WTC11 (cell line): ENCODE results near the gene RIC1. TPM values are rescaled to one million over a fixed set of nuclear protein-coding genes. Genes with fewer than 3 reads are reported as not detected.

Experiments used
- ATAC-seq: fragments of 200-7000 bp; cut with Tn5 transposase; 2 replicates; pipeline ENCODE4 v1.10.0; 2021; ENCODE audit warnings: mild to moderate bottlenecking, moderate library complexity
- CTCF ChIA-PET: fragments of 300-600 bp; sonication (Branson Sonifier 250); formaldehyde crosslinking; loops from one replicate; lab custom pipeline; 2021; ENCODE audit warnings: antibody characterized with exemption; lab: Charles Lee
- POLR2A ChIA-PET: fragments of 350-600 bp; sonication (Branson Sonifier 250); formaldehyde crosslinking; loops from one replicate; lab custom pipeline; 2021; ENCODE audit warnings: antibody characterized with exemption; lab: Charles Lee
- DNase-seq: peaks from one replicate; pipeline ENCODE4 v3.0.0; 2021; ENCODE audit warnings: low spot score
- H3K27ac Mint-ChIP-seq: 2 replicates; pipeline ENCODE4 v1.8.0; 2021; ENCODE audit warnings: mixed read lengths
- H3K27me3 Mint-ChIP-seq: 2 replicates; pipeline ENCODE4 v1.8.0; 2021; ENCODE audit warnings: low read depth, mild to moderate bottlenecking, moderate library complexity, mixed read lengths
- H3K36me3 Mint-ChIP-seq: 2 replicates; pipeline ENCODE4 v1.8.0; 2021; ENCODE audit warnings: mixed read lengths
- H3K4me1 Mint-ChIP-seq: 2 replicates; pipeline ENCODE4 v1.8.0; 2022; ENCODE audit warnings: mixed read lengths
- H3K4me3 Mint-ChIP-seq: 2 replicates; pipeline ENCODE4 v1.8.0; 2021; ENCODE audit warnings: mild to moderate bottlenecking, moderate library complexity, mixed read lengths
- H3K9me3 Mint-ChIP-seq: 2 replicates; pipeline ENCODE4 v1.8.0; 2021; ENCODE audit warnings: mixed read lengths
- ERG ChIP-seq: fragments of 250-450 bp; sonication (Bioruptor Pico); IDR thresholded peaks from 2 replicates; pipeline ENCODE4 v1.8.0; 2021; ENCODE audit warnings: mild to moderate bottlenecking
- GRHL2 ChIP-seq: fragments of 250-450 bp; sonication (Bioruptor Pico); IDR thresholded peaks from 2 replicates; pipeline ENCODE4 v1.8.0; 2022; ENCODE audit warnings: mild to moderate bottlenecking, moderate library complexity; ENCODE audit not compliant: insufficient replicate concordance, severe bottlenecking
- HMGXB4 ChIP-seq: sonication (generic); formaldehyde crosslinking; IDR thresholded peaks from 2 replicates; pipeline ENCODE4 v1.8.1; 2023; ENCODE audit warnings: mild to moderate bottlenecking, moderate library complexity, missing genetic modification reagents
- MLX ChIP-seq: sonication (generic); formaldehyde crosslinking; IDR thresholded peaks from 2 replicates; pipeline ENCODE4 v1.8.1; 2023; ENCODE audit warnings: mild to moderate bottlenecking, missing genetic modification reagents, moderate library complexity
- NR1H2 ChIP-seq: sonication (generic); formaldehyde crosslinking; IDR thresholded peaks from 2 replicates; pipeline ENCODE4 v1.9.0; 2021; ENCODE audit warnings: mild to moderate bottlenecking, moderate library complexity, missing genetic modification reagents
- NR2C2 ChIP-seq: sonication (generic); formaldehyde crosslinking; IDR thresholded peaks from 2 replicates; pipeline ENCODE4 v1.8.0; 2022; ENCODE audit warnings: mild to moderate bottlenecking, missing genetic modification reagents
- RELA ChIP-seq: sonication (generic); formaldehyde crosslinking; IDR thresholded peaks from 2 replicates; pipeline ENCODE4 v1.8.1; 2022; ENCODE audit warnings: missing genetic modification reagents, mild to moderate bottlenecking, borderline replicate concordance
- SOX15 ChIP-seq: fragments of 250-450 bp; sonication (Bioruptor Pico); IDR thresholded peaks from 2 replicates; pipeline ENCODE4 v1.9.0; 2021; ENCODE audit warnings: mild to moderate bottlenecking
- ZNF232 ChIP-seq: sonication (generic); formaldehyde crosslinking; IDR thresholded peaks from 2 replicates; pipeline ENCODE4 v1.8.0; 2022; ENCODE audit warnings: mild to moderate bottlenecking, missing genetic modification reagents
- ZNF263 ChIP-seq: sonication (generic); formaldehyde crosslinking; IDR thresholded peaks from 2 replicates; pipeline ENCODE4 v1.8.1; 2022; ENCODE audit warnings: low read depth, mild to moderate bottlenecking, moderate library complexity, missing genetic modification reagents
- ZNF317 ChIP-seq: sonication (generic); formaldehyde crosslinking; IDR thresholded peaks from 2 replicates; pipeline ENCODE4 v1.8.1; 2023; ENCODE audit warnings: low read depth, mild to moderate bottlenecking, moderate library complexity, missing genetic modification reagents, borderline replicate concordance
- ZNF416 ChIP-seq: fragments of 250-450 bp; sonication (Bioruptor Pico); IDR thresholded peaks from 2 replicates; pipeline ENCODE4 v1.9.0; 2021; ENCODE audit warnings: mild to moderate bottlenecking, inconsistent platforms
- total RNA-seq: library from RNA; stranded (reverse); gene quantifications from 3 replicates; pipeline ENCODE4 v1.2.3, GENCODE V29; 2021
- TF ChIP-seq, protein P1 (sequence below): sonication (generic); formaldehyde crosslinking; IDR thresholded peaks from 2 replicates; pipeline ENCODE4 v1.8.0; 2022; ENCODE audit warnings: missing genetic modification reagents
- TF ChIP-seq, protein P2 (sequence below): sonication (generic); formaldehyde crosslinking; conservative IDR thresholded peaks from 2 replicates; pipeline ENCODE4 v1.8.1; 2023; ENCODE audit warnings: mild to moderate bottlenecking, low read depth, missing genetic modification reagents, moderate library complexity
- TF ChIP-seq, protein P3 (sequence below): sonication (generic); formaldehyde crosslinking; IDR thresholded peaks from 2 replicates; pipeline ENCODE4 v1.8.1; 2023; ENCODE audit warnings: mild to moderate bottlenecking, missing genetic modification reagents, moderate library complexity
- TF ChIP-seq, protein P4 (sequence below): sonication (generic); formaldehyde crosslinking; conservative IDR thresholded peaks from 2 replicates; pipeline ENCODE4 v1.8.1; 2022; ENCODE audit warnings: mild to moderate bottlenecking, missing genetic modification reagents
- TF ChIP-seq, protein P5 (sequence below): fragments of 200-600 bp; IDR thresholded peaks from 2 replicates; pipeline ENCODE4 v1.8.0; 2022; ENCODE audit warnings: antibody characterized with exemption

Gene RIC1
- total RNA-seq, 1 experiment from 2014 or later, result 18.9 TPM

DNA sequence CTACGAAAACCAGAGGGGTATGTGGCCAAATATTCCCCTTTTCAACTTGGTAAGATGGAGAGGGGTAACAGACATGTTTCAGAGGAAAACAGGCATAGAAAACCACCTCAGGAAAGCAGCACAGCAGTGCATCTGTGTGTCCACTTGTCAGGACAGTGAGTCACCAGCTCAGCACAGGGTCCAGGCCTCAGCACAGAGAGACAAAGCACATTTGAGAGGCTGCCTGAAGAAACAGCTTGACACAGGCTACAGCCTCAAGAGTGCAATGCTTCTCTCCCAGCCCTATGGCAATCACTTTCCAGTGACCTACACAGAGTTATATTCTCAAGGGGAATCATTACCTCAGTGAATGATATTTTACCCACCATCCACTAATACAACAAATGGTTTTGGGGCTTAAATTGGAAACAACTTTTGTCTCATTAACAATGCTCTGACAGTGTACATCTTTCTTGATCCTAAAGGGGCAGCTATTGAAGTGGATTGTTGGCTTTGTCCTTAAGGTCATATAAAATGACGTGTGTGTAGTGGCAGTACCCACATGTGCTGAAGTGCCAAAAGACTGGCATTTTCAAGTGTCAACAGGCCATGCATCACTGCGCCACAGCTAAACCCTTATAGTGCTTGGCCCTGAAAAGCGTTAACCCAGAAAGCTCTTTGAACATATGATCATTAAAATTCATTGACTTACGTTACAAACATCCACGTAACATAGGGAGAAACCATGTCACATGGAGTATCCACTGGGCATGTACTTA, 157.6 kb downstream of the RIC1 start:
- peaks cover 20% of the 10 kb centered on the region for H3K9me3 Mint-ChIP-seq
- TF ChIP-seq RELA (CRISPR knock-in tag) (no peak), ZNF317 (CRISPR knock-in tag) (no peak), ZNF416 (CRISPR knock-in tag) (no peak), ZNF232 (no peak), NR1H2 (no peak), ERG (CRISPR knock-in tag) (no peak), GRHL2 (CRISPR knock-in tag) (no peak), ZNF263 (CRISPR knock-in tag) (no peak)
- TF ChIP-seq, protein P1, sequence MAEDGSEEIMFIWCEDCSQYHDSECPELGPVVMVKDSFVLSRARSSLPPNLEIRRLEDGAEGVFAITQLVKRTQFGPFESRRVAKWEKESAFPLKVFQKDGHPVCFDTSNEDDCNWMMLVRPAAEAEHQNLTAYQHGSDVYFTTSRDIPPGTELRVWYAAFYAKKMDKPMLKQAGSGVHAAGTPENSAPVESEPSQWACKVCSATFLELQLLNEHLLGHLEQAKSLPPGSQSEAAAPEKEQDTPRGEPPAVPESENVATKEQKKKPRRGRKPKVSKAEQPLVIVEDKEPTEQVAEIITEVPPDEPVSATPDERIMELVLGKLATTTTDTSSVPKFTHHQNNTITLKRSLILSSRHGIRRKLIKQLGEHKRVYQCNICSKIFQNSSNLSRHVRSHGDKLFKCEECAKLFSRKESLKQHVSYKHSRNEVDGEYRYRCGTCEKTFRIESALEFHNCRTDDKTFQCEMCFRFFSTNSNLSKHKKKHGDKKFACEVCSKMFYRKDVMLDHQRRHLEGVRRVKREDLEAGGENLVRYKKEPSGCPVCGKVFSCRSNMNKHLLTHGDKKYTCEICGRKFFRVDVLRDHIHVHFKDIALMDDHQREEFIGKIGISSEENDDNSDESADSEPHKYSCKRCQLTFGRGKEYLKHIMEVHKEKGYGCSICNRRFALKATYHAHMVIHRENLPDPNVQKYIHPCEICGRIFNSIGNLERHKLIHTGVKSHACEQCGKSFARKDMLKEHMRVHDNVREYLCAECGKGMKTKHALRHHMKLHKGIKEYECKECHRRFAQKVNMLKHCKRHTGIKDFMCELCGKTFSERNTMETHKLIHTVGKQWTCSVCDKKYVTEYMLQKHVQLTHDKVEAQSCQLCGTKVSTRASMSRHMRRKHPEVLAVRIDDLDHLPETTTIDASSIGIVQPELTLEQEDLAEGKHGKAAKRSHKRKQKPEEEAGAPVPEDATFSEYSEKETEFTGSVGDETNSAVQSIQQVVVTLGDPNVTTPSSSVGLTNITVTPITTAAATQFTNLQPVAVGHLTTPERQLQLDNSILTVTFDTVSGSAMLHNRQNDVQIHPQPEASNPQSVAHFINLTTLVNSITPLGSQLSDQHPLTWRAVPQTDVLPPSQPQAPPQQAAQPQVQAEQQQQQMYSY (CRISPR knock-in tag), result no peak
- TF ChIP-seq, protein P2, sequence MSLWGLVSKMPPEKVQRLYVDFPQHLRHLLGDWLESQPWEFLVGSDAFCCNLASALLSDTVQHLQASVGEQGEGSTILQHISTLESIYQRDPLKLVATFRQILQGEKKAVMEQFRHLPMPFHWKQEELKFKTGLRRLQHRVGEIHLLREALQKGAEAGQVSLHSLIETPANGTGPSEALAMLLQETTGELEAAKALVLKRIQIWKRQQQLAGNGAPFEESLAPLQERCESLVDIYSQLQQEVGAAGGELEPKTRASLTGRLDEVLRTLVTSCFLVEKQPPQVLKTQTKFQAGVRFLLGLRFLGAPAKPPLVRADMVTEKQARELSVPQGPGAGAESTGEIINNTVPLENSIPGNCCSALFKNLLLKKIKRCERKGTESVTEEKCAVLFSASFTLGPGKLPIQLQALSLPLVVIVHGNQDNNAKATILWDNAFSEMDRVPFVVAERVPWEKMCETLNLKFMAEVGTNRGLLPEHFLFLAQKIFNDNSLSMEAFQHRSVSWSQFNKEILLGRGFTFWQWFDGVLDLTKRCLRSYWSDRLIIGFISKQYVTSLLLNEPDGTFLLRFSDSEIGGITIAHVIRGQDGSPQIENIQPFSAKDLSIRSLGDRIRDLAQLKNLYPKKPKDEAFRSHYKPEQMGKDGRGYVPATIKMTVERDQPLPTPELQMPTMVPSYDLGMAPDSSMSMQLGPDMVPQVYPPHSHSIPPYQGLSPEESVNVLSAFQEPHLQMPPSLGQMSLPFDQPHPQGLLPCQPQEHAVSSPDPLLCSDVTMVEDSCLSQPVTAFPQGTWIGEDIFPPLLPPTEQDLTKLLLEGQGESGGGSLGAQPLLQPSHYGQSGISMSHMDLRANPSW (CRISPR knock-in tag), result no peak
- TF ChIP-seq, protein P3, sequence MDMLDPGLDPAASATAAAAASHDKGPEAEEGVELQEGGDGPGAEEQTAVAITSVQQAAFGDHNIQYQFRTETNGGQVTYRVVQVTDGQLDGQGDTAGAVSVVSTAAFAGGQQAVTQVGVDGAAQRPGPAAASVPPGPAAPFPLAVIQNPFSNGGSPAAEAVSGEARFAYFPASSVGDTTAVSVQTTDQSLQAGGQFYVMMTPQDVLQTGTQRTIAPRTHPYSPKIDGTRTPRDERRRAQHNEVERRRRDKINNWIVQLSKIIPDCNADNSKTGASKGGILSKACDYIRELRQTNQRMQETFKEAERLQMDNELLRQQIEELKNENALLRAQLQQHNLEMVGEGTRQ (CRISPR knock-in tag), result no peak
- TF ChIP-seq, protein P4, sequence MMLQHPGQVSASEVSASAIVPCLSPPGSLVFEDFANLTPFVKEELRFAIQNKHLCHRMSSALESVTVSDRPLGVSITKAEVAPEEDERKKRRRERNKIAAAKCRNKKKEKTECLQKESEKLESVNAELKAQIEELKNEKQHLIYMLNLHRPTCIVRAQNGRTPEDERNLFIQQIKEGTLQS (CRISPR knock-in tag), result no peak
- peaks cover 12% of the 10 kb centered on the region for H3K4me1 Mint-ChIP-seq
- no peak overlapping the region for H3K27ac Mint-ChIP-seq
- H3K36me3 Mint-ChIP-seq, result peaks cover 43% of the 10 kb centered on the region
- ChIA-PET POLR2A (interaction anchor here (0.6 kb wide), 1 partner anchor 292 kb away, joined by 3 read pairs; no protein-coding TSS in a partner anchor), CTCF (no interaction called here)
- H3K27me3 Mint-ChIP-seq, result peaks cover 5% of the 10 kb centered on the region; the same call in 1 of the 2 replicates
- DNase-seq (no peak), ATAC-seq (no peak)
- no peak overlapping the region for H3K4me3 Mint-ChIP-seq

GRCh38 chr9:5787220-5787619, 158.3 kb downstream of the RIC1 start:
- ChIA-PET CTCF (no interaction called here), POLR2A (no interaction called here)
- Mint-ChIP-seq H3K27ac (no peak overlapping the region), H3K27me3 (peaks cover 5% of the 10 kb centered on the region; the same call in 1 of the 2 replicates), H3K4me1 (peaks cover 12% of the 10 kb centered on the region), H3K9me3 (peaks cover 13% of the 10 kb centered on the region), H3K4me3 (no peak overlapping the region), H3K36me3 (peaks cover 36% of the 10 kb centered on the region)
- DNase-seq (no peak), ATAC-seq (no peak)
- TF ChIP-seq MLX (CRISPR knock-in tag) (no peak), NR2C2 (CRISPR knock-in tag) (no peak), HMGXB4 (no peak), ZNF416 (CRISPR knock-in tag) (no peak), SOX15 (no peak)
- TF ChIP-seq, protein P5, sequence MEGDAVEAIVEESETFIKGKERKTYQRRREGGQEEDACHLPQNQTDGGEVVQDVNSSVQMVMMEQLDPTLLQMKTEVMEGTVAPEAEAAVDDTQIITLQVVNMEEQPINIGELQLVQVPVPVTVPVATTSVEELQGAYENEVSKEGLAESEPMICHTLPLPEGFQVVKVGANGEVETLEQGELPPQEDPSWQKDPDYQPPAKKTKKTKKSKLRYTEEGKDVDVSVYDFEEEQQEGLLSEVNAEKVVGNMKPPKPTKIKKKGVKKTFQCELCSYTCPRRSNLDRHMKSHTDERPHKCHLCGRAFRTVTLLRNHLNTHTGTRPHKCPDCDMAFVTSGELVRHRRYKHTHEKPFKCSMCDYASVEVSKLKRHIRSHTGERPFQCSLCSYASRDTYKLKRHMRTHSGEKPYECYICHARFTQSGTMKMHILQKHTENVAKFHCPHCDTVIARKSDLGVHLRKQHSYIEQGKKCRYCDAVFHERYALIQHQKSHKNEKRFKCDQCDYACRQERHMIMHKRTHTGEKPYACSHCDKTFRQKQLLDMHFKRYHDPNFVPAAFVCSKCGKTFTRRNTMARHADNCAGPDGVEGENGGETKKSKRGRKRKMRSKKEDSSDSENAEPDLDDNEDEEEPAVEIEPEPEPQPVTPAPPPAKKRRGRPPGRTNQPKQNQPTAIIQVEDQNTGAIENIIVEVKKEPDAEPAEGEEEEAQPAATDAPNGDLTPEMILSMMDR, result no peak
- TF ChIP-seq, protein P4 (CRISPR knock-in tag), result no peak
- TF ChIP-seq, protein P3 (CRISPR knock-in tag), result no peak
